Stimulated activated CD4-positive, alpha-beta T cell treated with anti-CD3 and anti-CD28 coated beads, TNF-alpha, amount 100 ng/mL, for 4 hours (primary cell): ENCODE data around the gene OR51B2.

Experiments used
- DNase-seq, 3 experiments: peaks; one replicate each; pipeline ENCODE4 v3.0.0-alpha.2; 2020; ENCODE audit warnings: low read depth in 3 of 3

OR51B2 gene

DNA sequence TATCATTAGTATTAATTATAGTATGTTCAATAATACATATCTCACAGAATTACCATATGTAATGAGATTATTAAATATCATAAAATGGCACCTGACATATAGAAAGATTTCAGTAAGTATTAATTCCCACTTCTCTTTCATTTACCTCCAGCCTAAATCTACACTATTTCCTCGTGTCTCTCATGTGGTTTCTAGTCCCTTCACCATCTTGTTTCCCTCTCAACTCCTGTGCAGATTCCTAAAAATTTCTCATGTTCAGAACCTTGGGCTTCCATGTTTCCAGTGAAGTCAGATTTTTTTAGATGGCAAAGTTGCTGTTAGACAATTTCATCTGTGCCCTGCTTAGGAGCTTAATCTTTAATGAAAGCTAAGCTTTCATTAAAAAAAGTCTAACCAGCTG is 40.2 kb downstream of the OR51B2 start:
- DNase-seq = no peak

DNA sequence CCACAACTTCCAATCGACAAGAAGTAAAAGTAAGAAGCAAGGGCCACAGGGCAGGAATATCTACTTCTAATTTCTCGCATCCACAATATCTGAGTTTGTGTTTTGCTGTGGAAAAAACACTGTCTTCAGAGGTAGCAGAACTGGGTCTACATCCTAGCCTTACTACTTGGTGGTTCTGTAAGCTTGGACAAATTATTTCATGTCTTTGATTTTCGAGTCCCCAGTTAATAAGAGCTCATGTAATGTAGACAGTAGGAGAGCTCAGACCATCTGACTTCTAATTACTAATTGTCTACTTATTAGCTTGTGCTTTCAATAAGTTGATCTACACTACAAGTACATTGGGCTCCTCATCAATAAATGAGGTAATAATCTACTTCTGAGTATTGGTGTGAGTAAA is 41.0 kb downstream of the OR51B2 start:
- DNase-seq = no peak

DNA sequence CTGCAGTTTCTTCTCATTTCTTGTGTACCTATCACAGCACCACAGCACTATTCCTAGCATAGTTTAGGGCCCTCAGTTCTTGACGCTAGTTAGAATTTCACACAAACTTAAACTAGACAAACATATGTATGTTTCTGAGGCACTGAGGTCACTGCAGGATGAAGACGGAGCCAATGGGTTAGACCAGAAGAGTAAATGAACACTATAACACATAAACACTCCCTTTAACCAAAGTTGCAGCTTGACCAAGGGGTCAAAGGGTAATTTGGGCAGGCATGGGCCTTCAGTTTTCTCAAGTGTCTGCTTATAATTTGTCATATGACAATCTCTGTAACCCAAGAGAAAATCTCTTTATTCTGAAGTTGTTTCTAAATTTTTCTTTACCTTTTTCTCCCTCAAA is 41.5 kb downstream of the OR51B2 start:
- no peak for DNase-seq

DNA sequence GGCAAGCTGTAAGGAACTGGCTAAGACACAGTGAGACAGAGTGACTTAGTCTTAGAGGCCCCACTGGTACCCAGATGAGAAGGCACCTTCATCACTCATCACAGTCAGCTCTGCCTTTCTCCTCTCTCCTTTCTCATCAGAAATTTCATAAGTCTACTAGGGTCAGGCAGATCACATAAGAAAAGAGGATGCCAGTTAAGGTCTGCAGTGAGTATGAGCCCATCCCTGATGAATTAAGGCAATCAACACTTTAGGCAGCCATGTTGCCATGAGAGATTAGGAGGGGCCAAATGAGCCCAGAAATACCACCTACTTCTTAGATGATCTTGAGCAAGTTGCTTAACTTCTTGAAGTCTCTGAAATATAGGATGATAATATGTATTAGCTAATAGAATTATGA is 42.5 kb downstream of the OR51B2 start:
- no peak for DNase-seq

DNA sequence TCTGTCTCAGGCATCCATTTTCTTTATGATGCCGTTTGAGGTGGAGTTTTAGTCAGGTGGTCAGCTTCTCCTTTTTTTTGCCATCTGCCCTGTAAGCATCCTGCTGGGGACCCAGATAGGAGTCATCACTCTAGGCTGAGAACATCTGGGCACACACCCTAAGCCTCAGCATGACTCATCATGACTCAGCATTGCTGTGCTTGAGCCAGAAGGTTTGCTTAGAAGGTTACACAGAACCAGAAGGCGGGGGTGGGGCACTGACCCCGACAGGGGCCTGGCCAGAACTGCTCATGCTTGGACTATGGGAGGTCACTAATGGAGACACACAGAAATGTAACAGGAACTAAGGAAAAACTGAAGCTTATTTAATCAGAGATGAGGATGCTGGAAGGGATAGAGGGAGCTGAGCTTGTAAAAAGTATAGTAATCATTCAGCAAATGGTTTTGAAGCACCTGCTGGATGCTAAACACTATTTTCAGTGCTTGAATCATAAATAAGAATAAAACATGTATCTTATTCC is 43.5 kb downstream of the OR51B2 start:
- DNase-seq = no peak

DNA sequence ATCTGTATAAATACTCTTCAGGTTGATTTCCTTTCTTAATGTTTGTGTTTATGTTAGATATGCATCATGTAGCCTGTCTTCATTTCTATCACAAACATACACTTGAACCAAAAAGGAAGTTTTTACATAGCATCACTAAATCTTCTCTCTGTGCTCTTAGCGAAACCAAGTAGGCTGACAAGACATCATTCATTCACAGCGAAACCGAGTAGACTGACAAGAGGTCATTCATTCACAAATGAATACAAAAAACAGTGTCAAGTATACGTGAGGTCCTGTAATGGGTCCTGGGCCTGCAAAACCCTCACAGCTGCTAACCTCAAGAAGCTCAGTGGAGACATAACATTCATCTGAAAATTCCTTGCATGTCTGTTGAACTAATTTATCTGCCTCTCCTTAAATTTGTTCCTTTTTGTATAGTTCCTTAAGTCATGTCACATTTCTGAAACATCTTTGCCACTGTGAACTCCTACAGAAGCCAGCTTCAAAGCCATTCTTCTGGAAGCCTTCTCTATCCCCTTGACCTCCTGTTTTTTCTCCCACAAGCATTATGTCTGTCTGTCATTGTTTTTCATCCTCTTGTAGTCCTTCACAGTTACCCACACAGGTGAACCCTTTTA is 44.5 kb downstream of the OR51B2 start:
- no peak for DNase-seq

DNA sequence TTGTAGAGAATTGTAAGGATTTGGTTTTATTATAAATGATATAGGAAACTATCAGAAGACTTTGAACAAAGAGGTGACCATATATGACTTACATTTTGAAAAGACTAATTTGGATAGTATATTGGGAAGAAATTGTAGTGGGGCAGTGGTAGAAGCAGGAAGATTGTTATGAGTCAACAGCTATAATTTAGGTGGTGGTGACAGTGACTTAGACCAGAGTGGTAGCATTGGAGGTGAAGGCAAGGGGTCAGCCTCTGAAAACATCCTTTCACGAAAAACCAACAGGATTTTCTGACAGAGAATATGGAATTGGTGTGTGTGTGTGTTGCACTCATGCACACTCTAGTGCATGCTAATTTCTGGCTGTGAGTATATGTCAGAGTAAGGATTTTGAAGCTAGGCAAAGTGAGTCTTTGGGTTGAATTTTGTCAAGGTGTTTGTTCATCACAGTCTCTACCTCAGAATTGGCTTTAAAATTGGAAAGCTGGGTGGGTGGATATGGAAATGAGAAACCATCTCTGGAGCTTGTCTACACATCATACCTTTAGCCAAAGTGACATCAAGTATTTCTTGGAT is 46.2 kb downstream of the OR51B2 start:
- DNase-seq = no peak

DNA sequence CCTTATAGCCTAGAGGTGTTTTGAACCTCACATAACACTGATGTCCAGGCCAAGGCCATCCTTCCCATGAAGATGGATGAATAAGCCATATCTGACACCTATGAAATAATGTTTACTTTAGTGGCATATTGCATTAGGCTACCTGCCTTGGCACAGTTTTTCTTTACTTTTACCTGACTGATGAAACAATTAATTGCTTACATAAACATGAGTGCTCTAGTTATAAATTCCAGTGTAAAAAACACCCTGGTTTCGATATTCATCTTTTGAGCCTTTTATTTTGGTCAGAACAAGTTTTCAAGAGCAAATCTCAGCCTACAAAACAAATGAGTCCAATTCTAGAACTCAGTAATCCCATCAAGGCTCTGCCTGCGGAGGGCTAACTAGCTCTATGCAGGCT is 47.4 kb downstream of the OR51B2 start:
- no peak for DNase-seq

DNA sequence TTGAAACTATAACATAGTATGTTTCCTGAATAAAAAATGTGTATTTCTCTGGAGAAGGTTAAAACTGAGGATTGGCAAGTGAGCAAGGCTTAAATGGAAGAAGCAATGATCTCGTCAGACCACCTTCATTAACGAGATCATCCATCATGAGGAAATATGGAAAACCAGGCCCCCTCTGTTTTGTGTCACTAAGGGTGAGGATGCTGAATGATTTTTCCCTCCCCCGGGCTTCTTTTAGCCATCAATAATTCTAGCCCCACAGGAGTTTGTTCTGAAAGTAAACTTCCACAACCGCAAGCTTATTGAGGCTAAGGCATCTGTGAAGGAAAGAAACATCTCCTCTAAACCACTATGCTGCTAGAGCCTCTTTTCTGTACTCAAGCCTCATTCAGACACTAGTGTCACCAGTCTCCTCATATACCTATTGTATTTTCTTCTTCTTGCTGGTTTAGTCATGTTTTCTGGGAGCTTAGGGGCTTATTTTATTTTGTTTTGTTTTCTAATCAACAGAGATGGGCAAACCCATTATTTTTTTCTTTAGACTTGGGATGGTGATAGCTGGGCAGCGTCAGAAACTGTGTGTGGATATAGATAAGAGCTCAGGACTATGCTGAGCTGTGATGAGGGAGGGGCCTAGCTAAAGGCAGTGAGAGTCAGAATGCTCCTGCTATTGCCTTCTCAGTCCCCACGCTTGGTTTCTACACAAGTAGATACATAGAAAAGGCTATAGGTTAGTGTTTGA is 48.6 kb downstream of the OR51B2 start:
- DNase-seq = no peak

DNA sequence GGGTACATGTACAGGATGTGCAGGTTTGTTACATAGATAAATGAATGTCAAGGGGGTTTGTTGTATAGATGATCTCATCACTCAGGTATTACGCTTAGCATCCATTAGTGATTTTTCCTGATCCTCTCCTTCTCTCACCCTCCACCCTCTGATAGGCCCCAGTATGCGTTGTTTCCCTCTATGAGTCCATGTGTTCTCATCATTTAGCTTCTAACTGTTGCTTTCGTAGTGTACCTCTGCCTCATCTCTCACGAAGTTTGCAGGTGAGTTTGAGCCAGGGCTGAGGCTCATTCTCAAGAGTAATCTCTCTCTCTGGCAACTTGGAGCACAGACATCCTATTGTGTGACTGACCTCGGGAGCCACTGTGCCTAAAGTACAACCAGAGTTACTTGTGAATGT is 49.7 kb downstream of the OR51B2 start:
- DNase-seq = no peak
